Measurements from ENCODE around the gene OR6C70. TPM values are rescaled to one million over a fixed set of nuclear protein-coding genes. Genes with fewer than 3 reads are reported as not detected.

OR6C70 gene
- not detected in 2 replicates for total RNA-seq (2016; rRNA removed; fragmentation: Illumina TruSeq; extraction: Trizol)
- total RNA-seq (2016; cell fraction: cytosol; rRNA removed; fragmentation: Illumina TruSeq; extraction: Trizol; ENCODE audit: low read depth): not detected in 2 replicates
- total RNA-seq (2016; cell fraction: insoluble cytoplasmic fraction; rRNA removed; fragmentation: Illumina TruSeq; extraction: Trizol): not detected in 2 replicates
- not detected in 2 replicates for total RNA-seq (2016; cell fraction: membrane; rRNA removed; fragmentation: Illumina TruSeq; extraction: Trizol)
- not detected in 2 replicates for total RNA-seq (2016; cell fraction: nucleus; rRNA removed; fragmentation: Illumina TruSeq; extraction: Trizol)
- not detected in 2 replicates for polyA plus RNA-seq (2011; rRNA removed)
- polyA plus RNA-seq (2011; cell fraction: cytosol; rRNA removed): not detected in 2 replicates
- not detected in 2 replicates for polyA plus RNA-seq (2011; cell fraction: nucleus; rRNA removed)
- polyA plus RNA-seq (2012): not detected in 2 replicates
- polyA plus RNA-seq (2016; cell fraction: cytosol; fragmentation: Illumina TruSeq; extraction: Trizol; ENCODE audit: low read depth): not detected in 2 replicates
- not detected in 2 replicates for polyA plus RNA-seq (2016; cell fraction: insoluble cytoplasmic fraction; fragmentation: Illumina TruSeq; extraction: Trizol; ENCODE audit: low read depth)
- polyA plus RNA-seq (2016; cell fraction: membrane; fragmentation: Illumina TruSeq; extraction: Trizol; ENCODE audit: low read depth): not detected in 2 replicates
- not detected in 2 replicates for polyA plus RNA-seq (2016; cell fraction: nucleus; fragmentation: Illumina TruSeq; extraction: Trizol; ENCODE audit: insufficient read depth, low read depth)
- not detected in 2 replicates for polyA minus RNA-seq (2011; rRNA and poly(A)+ RNA removed; ENCODE audit: low replicate concordance)
- polyA minus RNA-seq (2011; cell fraction: cytosol; rRNA and poly(A)+ RNA removed): not detected in 2 replicates
- not detected in 2 replicates for polyA minus RNA-seq (2011; cell fraction: nucleus; rRNA and poly(A)+ RNA removed)
- not detected for Bru-seq, nascent RNA
- BruChase-seq, experiment 1, labeled RNA remaining after a 6-hour chase: not detected
- BruChase-seq, experiment 2, labeled RNA remaining after a 2-hour chase: not detected
- long read RNA-seq, experiment 1: 0 reads
- long read RNA-seq, experiment 2: 0 reads

DNA sequence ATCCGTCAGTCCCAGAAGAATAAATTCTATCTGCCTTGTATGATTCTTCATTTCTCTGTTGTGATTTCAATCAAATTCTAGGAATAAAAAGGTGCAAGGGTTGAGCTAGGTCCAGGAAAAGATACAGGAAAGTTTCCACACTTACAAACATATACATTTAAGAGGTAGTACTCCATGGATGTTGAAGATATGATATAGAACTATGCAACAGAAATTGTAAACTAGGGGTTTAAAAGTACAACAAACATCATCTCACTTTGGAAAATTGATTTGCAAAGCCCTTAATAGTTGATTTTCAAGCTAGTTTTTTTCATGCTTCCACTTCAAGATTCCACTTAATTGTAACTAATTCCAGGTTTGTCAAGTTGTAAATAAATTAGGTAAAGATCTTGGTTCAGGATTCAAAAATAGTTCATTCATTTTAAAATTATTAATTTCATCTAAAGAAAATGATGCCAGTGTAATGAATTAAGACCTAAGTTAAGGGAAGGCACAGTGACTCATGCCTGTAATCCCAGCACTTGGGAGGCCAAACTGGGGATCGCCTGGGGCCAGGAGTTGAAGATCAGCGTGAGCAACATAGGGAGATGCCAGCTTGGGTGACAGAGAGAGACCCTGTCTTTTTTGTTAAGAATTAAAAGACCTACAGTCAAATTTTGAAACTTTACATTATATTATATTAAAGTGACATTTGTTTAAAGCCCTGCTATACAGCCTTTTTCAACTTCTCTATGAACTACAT is at the start of gene OR6C70:
Gene OR6C70 (minus strand): TSS at position 51 of the 742 bp plus-strand sequence. CDS start 0 bp downstream, at position 51.
- no peak within 1 kb of the TSS for H3K4me3 ChIP-seq (replicated peaks in 1 of 3; ENCODE audit: insufficient read depth in 1 of 3, low read depth in 2 of 3, low read length in 3 of 3)
- ChIA-PET CTCF (ENCODE audit: low intra/inter-chr PET ratio, low total read pairs) (no interaction called here), POLR2A (no interaction called here)
- no peaks in the 10 kb centered on the region for H3K27me3 ChIP-seq (ENCODE audit: control insufficient read depth in 1 of 2, insufficient read depth in 2 of 2, low read length in 2 of 2)
- no peaks in the 10 kb centered on the region for H3K36me3 ChIP-seq (replicated peaks in 1 of 2; ENCODE audit: control insufficient read depth in 1 of 2, insufficient read depth in 2 of 2, low read length in 2 of 2)
- no peak within 1 kb of the TSS for H2AFZ ChIP-seq (ENCODE audit: low read length)
- BruUV-seq (replicated peaks): no TSS peak
- ATAC-seq (no peak), FAIRE-seq (no peak), DNase-seq (ENCODE audit: low spot score) (no peak)
- no peaks in the 10 kb centered on the region for H3K4me1 ChIP-seq (ENCODE audit: insufficient read depth, low read length)
- H3K4me2 ChIP-seq (ENCODE audit: low read depth, low read length): no peak within 1 kb of the TSS
- no peaks in the 10 kb centered on the region for H3K79me2 ChIP-seq (ENCODE audit: insufficient read depth, low read length)
- TF ChIP-seq, protein P1, sequence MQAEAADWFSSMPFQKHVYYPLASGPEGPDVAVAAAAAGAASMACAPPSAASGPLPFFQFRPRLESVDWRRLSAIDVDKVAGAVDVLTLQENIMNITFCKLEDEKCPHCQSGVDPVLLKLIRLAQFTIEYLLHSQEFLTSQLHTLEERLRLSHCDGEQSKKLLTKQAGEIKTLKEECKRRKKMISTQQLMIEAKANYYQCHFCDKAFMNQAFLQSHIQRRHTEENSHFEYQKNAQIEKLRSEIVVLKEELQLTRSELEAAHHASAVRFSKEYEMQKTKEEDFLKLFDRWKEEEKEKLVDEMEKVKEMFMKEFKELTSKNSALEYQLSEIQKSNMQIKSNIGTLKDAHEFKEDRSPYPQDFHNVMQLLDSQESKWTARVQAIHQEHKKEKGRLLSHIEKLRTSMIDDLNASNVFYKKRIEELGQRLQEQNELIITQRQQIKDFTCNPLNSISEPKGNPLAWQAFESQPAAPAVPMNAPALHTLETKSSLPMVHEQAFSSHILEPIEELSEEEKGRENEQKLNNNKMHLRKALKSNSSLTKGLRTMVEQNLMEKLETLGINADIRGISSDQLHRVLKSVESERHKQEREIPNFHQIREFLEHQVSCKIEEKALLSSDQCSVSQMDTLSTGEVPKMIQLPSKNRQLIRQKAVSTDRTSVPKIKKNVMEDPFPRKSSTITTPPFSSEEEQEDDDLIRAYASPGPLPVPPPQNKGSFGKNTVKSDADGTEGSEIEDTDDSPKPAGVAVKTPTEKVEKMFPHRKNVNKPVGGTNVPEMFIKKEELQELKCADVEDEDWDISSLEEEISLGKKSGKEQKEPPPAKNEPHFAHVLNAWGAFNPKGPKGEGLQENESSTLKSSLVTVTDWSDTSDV (CRISPR knock-in tag; IDR thresholded peaks at IDR 0.05): no peak
- TF ChIP-seq ZNF230 (CRISPR knock-in tag; IDR thresholded peaks at IDR 0.05): no peak
- in situ Hi-C loops (cut with HindIII; ENCODE audit: extremely low pct_ligation_motif_present, low pct_unique_long_range_greater_than_20kb) (no loop called here), intact Hi-C loops (cut with micrococcal nuclease; ENCODE audit: unreplicated experiment) (no loop called here)
- H3K9ac ChIP-seq (ENCODE audit: insufficient read depth, low read depth, low read length): no peak within 1 kb of the TSS
- no peaks in the 10 kb centered on the region for H3K9me3 ChIP-seq (ENCODE audit: low read length)
- 39% methylated on average over 3 of the region's 3 CpGs for WGBS (ENCODE audit: low lambda C conversion rate)
- H3K27ac ChIP-seq (ENCODE audit: extremely low read length, insufficient read depth, low read length): no peak within 1 kb of the TSS
- H4K20me1 ChIP-seq (ENCODE audit: insufficient read depth, low read length): no peaks in the 10 kb centered on the region
